NT2/D1 (cell line): Measurements from ENCODE around the gene CADM2.

ENCODE experiments used
- SUZ12 ChIP-seq: IDR thresholded peaks from 2 replicates; pipeline ENCODE4 v1.6.1; 2011; ENCODE audit not compliant: insufficient read length, insufficient read depth; ENCODE audit errors: extremely low read depth
- YY1 ChIP-seq: IDR thresholded peaks from 2 replicates; pipeline ENCODE4 v1.6.1; 2011; ENCODE audit not compliant: insufficient read length, insufficient read depth
- ZNF274 ChIP-seq: IDR thresholded peaks from 2 replicates; pipeline ENCODE4 v1.6.1; 2011; ENCODE audit warnings: mild to moderate bottlenecking, low read depth, low read length

- TF ChIP-seq ZNF274 (no peak), SUZ12 (no peak), YY1 (no peak)
Observed at GRCh38 chr3:85270488-85270887, 311.7 kb downstream of the CADM2 start.
